GM21515 (cell line): ENCODE results near the gene PCSK2.
"Not testable (repeated sequence)": the region's sequence is repeated elsewhere in the genome, so short reads cannot be mapped to it uniquely, and the experiment has no call there.

ENCODE experiments used
- ATAC-seq: cut with Tn5 transposase; IDR thresholded peaks from one replicate; pipeline ENCODE4 v1.9.1; 2021; ENCODE audit not compliant: unreplicated experiment

Gene PCSK2, protein sequence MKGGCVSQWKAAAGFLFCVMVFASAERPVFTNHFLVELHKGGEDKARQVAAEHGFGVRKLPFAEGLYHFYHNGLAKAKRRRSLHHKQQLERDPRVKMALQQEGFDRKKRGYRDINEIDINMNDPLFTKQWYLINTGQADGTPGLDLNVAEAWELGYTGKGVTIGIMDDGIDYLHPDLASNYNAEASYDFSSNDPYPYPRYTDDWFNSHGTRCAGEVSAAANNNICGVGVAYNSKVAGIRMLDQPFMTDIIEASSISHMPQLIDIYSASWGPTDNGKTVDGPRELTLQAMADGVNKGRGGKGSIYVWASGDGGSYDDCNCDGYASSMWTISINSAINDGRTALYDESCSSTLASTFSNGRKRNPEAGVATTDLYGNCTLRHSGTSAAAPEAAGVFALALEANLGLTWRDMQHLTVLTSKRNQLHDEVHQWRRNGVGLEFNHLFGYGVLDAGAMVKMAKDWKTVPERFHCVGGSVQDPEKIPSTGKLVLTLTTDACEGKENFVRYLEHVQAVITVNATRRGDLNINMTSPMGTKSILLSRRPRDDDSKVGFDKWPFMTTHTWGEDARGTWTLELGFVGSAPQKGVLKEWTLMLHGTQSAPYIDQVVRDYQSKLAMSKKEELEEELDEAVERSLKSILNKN

DNA sequence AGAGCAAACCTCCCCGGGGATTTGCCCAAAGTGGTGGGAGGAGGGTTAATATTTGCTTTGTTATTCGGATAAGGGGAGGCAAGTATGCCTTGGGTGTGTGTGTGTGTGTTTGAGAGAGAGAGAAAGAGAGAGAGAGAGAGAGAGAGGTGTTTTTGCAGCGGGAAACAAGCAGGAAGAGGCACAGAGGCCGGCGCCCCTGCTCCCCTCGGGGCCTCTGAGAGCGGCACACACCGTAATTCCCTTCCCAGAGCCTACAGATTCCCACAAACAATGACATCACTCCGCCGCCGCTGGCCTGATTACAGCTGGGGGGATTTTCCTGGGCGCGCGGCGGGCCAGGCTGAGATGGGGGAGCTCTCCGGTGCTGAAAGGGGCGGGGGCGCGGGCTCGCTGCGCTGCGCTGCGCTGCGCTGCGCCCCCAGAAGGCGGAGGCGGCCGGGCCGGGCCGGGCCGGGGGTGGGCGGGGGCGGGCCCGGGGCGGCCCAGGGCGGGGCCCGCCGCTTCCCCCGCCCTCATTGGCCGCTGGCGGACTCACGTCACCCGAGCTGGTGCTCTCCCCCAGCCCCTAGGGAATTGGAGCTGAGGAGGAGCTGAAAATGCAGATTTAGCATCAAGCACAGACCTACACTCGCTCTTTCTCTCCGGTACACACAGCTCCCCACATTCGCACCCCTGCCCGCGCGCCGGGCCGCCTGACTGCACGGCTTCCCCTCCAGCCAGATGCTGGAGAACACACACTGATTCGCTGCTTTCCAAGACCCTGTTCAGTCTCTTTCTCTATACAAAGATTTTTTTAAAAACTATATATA, at the start of gene PCSK2:
PCSK2 (plus strand) TSS at position 631 of the 809 bp plus-strand sequence. CDS start 266 bp downstream, outside the sequence.
- ATAC-seq = no peak

DNA sequence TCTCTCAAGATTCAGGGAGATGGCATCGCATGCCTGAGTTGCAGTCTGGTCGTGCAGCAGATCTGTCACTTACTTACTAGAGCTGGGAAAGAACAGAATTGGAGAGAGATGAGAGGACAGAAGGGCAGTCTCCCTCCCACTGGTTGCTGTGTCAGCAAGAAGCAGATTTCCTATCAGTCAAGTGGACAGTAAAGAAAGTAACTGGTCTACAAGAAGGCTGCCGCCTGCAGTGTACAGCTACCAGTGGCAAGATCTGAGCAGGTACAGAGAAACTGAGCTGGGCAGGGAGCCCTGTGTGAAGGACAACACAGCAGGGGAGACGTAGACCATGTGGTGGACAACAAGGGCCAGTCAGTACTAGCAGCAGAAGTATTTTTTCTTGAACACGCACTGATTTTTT, 49.5 kb upstream of the PCSK2 start:
- no peak for ATAC-seq

DNA sequence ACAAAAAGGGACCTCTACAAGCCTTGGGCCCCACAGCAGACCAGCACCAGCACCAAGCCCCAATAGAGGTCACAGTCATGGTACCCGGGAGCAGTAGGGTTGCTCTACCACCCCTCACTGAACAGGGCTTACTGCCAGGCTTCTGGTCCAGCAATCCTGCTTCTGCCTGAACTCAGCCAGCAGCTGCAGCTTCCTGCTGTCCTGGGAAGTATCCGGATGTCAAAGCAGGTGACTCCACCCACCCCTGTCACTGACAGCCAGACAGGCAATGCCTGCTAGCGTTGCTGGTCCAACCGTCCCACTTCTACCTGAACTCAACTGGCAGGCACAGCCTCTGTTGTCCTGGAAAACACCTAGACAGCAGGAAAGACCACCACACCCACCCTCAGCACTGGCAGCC, 47.0 kb upstream of the PCSK2 start:
- no peak for ATAC-seq

DNA sequence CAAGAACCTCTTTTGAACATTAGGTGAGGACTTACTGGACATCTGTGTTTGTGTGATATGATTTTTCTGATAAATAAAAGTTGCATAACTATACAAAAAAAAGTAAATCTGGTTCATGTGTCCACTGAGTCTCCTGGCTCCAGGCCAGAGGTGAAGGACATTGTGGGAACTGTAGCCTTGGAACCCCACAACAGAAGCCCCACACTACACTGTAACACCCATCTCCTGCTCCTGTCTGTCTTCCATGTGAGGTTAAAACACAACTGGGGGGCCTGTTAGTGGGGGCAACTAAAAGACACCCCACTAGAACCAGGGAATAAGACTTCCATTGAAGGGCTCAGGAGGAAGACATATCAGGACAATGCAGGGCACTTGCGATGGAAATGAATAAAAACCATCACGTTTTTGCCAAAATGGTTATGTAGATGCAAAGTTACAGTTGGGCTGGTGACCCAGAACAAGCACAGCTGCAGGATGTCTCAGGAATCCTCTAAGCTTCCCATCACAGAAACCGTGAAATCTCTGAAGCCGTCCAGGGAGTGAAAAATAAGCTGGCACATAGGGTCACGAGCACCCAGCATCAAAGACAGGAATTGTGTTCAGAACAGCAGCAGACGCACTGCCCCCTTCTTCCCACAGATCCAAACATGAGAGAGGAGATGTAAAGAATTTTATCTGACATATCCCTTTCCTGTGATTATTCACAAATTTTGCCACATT, 36.7 kb upstream of the PCSK2 start:
- ATAC-seq = no peak

DNA sequence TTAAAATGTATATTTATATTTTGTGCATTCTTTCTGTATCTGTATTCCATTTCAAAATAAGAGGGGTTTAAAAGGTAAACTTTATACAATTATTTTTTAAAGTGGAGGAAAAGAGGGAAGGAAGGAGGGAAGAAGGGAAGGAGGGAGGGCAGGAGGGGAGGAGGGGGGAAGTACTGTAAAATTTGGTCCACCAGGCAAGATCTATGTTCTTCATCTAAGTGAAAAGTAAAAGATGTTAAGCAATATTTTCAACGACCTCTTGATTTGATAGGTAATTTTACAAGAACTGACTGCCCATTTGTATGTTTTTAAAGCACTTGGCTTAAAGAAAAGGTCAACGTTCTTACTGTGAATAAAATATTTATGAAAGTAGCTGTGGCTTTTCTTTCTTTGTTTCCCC, 29.8 kb upstream of the PCSK2 start:
- ATAC-seq = no peak

DNA sequence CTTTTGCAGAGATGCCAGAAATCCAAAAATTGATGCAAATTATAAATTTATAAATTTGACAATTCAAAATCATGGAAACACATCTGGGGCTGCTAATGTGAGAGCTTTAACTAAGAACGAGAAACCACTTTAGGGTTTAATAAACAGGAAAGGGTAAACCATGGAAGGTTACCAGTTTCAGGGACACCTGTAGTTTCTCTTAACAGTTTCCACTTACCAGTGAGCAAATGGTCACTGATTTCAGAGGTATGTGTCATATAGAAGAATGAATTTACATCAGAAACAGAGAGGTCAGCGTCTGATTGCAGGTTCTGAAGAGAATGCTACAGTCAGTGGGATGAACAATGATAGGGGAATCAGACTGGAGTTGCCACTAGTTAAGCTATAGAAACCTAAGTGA, 24.8 kb upstream of the PCSK2 start:
- ATAC-seq = no peak

DNA sequence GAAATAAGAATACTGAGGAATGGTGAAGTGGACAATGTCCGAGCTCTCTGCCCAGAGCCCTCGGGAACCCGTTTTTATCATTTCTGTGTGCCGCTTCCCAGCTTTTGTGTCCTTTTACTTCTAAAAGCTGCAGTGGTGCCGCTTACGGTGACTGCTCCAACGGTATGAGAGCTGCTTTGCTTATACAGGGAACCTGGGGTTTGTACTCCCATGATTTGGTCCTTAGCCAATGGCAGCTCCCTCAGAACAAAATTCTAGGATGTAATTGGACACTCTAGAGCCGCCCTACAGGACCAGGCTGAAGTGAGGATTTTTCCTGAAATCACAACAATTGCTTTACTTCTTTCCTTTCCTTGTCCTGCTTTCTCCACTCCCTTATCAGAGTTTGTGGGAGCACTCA, 24.2 kb upstream of the PCSK2 start:
- ATAC-seq = no peak

DNA sequence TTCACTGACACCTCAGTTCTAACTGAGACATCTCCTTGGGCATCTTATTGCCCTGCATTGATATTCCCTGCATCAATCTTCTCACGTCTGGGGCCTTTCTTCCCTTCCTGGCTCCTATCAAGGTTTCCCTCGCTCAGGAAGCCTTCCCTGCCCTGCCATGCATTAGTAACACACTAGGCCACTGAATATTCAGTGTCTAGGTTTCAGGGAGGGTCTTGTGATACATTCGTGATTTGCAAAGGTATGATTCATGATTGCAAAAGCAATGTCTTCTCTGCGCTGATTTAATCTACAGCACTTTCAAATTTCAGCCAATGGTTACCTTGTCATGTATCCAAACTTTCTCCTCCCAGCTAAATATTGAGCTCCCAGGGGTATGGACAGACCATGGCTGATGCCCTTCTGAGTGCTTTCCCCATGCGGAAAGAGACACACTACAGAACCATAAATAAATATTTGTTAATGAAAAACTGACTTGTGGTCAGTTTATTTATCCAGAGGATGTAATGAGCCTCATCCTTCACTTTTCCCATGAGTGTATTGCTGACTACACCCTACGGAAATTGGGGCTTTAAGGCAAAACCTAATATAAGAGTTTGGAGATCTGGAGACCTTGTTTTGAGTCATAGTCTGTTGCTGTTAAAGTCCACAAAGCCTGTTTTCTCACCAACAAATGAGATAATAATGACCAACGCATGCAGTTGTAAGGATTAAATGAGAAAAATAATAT, 21.6 kb upstream of the PCSK2 start:
- no peak for ATAC-seq

DNA sequence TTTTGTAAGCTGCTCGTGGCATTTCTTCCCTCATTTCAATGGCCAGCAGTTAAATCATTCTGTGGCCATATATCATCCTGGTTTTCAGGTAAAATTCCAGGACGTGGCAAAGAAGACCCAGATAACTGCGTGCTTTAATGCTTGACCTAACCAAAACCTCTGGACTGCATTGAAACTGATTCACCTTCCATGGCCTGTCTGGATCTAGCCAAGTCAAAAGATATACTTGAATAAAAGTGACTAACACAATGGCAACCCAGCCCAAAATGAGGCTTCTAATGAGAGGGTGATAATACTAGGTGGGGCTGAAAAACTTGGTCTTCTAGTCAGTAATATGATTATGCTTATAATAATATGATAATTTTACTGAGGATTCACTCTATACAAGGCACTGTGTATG, 16.5 kb upstream of the PCSK2 start:
- no peak for ATAC-seq

DNA sequence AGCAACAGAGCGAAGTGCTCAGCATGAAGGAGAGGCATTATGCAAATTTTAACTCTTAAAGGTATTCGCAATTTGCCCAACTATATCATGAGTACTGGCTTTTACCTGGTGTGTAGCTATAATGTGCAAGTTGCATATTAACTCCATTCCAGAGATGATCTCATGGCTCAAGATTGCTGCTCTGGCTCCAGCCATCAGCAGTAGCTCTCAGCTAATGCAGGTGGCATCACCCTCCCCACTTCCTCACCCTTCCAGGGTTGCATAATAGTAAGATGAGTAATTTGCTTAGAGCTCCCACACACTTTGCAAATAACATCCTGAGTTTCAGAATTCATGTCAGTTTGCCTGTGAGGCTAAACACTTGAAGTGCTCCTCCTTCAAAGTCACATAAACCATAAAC, 15.9 kb upstream of the PCSK2 start:
- ATAC-seq = no peak

DNA sequence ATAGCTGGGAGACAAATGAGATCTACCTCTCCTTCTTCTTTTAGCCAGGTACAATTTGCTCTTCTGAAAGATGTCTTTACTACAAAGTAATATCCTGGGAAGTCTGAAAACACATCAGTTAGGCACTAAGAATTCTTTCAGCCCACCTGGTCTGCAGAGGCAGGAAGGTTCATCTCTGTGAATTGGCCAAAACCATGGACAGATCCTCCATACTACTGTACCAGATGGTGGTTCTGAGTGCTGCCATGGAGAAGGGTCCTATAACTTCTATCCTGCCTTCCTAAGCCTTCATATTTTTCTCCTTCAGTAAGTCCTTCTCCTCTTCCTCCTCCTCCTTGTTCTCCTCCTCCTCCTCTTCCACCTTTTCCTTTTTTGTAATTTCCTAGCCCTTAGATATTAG, 11.7 kb upstream of the PCSK2 start:
- ATAC-seq = no peak

DNA sequence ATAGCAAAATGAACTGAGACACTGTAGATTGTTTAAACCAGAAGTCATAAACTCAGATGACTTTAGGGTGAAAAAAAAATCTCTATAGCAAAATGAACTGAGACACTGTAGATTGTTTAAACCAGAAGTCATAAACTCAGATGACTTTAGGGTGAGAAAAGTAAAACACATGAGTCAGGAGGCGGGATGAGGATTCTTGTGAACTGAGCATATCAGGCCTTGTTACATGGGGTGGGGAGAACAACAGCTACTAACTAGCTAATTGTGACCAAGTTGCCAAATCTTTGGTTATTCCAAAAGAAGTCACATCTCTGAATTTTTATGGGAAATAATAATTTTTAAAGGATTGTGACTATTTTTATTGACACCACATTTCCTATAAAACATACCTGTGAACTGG, 7.0 kb upstream of the PCSK2 start:
- ATAC-seq = not testable (repeated sequence)

DNA sequence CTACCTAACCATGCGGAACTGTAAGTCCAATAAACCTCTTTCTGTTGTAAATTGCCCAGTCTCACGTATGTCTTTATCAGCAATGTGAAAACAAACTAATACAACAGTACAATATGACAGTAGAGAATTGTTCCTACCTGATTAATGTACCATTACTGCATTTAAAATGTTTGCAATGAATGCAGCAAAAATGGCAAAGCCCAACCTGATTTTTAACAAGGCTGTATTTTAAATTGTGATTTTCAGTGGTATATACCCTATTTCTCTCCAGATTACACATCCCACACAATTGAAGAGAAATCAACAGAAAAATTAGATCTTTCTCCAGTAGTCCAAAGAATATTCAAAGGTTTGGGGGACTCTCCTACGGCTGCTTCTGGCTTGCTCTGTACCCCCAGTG, 3.3 kb upstream of the PCSK2 start:
- no peak for ATAC-seq

DNA sequence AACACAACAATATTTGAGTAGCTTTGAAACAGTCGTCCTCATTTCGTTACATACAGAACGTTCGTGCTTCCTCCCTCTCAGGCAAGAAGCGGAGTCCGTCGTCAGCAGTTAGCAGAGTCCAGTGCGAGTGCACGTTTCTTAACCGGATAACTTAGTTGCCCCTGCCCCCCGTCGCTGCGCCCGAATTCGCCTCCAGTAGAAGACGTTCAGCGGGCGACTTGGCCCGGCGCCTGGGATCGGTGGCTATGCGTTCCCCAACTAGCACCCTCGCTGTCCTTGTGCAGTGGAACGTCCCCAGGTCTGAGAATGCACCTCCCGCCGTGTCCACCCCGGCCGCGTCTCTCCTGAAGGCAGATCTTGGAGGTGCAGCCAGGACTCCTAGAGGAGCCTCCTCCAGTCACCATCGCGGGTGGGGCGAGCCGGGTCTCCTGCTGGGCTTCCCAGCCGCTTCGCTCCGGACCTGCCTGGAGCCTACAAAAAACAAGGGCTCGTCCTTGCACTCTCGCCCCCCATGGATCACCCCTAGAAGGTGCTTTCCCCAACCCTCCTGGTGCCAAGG, 910 bp upstream of the PCSK2 start:
- ATAC-seq = no peak

DNA sequence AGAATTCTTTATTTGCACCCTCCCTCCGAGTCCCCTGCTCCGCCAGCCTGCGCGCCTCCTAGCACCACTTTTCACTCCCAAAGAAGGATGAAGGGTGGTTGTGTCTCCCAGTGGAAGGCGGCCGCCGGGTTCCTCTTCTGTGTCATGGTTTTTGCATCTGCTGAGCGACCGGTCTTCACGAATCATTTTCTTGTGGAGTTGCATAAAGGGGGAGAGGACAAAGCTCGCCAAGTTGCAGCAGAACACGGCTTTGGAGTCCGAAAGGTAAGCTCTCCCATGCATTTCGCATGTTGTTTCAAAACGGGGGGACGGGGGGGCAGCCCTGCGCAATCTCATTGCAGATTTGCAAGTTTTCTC, 357 bp downstream of the PCSK2 start:
- no peak for ATAC-seq

DNA sequence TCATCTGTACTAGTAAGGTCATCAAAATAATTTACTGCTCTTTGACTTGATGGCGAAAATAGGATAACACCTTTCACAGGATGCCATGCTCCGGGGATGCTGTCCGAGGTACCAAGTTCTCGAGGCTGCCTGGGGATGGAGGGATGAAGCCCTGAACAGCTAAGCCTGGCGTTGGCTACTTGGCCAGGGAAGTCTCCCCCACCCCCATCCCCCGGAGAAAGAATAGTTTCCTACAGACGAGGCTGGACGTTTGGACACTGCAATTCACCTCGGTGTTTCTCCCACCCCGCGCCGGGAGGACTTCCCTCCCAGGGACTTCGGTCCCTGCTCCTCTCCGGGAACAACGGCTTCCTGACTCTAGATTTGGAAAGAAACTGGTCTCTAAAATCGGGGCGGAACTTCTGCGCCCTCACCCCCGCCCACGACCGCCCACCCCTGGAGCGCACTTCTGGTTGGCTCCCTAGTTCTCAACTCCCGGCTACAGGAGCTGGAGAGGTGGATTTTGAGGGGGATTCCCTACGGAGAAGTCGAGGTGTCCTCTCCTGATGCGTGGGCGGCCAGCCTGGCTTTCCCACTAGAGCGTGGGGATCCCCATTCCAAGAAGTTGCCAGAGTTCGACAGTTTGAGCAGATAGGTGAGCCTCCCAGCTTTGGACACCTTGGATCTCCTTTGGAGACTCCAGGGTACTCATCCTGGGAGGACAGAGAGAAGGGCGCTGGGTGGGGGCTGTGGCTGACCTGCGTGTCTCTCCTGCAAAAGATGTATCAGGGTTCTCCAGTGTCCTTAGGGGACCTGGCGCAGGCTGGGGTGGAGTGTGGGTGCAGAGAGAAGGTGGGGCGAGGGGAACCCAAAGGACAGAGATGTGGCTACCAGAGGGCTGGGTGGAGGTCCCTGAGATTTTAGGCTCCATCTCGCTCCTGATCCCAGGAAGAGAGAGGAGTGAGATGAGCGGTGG, 1.1 kb downstream of the PCSK2 start:
- no peak for ATAC-seq

DNA sequence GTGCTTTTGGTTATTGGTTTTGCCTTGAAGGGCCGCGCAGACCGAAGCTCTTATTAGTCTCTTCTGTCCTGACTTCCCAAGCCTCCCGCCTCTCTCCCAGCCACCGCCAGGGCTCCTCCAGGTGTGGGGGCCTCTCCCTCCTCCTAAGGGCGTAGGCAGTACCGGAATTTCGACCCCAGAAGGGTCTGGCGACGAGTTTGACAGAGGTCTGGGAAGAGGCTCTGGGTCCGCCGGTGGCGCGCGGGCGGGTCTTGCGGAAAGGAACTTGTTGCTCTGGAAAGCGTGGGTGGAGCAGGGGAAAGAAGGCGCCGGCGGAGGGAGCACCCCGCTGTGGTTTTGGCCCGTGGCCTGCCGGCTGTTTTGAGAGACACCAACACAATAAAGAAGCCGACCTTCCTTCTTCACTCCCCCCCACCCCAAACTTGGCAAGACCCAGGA, 1.8 kb downstream of the PCSK2 start:
- ATAC-seq = no peak

DNA sequence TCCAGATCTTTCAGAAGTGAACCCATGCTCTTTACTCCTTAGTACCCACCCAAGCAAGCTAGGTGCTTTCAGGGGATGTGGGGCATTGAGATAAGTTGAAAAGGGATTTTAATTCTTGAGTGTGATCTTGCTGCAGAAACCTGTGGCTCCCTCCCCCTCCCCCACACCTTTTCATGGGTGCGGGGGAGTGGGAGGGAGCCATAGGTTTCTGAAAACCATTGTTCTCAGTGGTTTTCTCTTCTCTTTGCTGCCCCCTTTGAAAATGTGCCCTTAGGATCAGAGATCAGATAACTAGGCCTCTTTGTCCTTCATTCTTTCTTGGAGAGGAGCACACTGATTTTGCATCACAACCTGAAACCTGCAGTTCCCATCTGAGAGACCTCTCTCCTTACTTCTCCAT, 2.4 kb downstream of the PCSK2 start:
- no peak for ATAC-seq

DNA sequence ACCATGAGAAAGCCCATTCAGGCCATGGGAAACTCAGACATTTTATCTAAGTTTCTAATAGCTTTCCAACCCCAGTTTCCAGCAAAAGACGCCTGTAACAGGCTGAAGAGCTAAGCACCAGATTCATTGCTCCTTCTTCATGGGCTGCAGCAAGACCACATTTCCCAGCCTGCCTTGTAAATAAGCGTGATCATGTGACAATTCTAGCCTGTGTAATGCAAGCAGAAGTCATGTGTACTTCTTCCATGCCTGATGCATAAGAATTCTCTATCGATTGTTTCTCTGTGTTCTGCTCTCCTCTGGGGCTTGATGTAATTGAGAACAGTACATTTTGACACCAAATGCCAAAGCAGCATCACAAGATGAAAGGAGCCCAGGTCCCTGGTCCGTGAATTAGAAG, 6.8 kb downstream of the PCSK2 start:
- ATAC-seq = no peak
